ENCODE measurements around the gene ABCA13.

Gene ABCA13

GRCh38 chr7:48402721-48403120 is 231.5 kb downstream of the ABCA13 start:
- no peak overlapping the region for H3K4me3 ChIP-seq (ENCODE audit: low read depth, low read length)
- H3K9ac ChIP-seq (ENCODE audit: low read depth, low read length): no peak overlapping the region
- no peaks in the 10 kb centered on the region for H3K27me3 ChIP-seq (ENCODE audit: control insufficient read depth, insufficient read depth, low read length)
- no peaks in the 10 kb centered on the region for H3K4me1 ChIP-seq (ENCODE audit: control insufficient read depth, insufficient read depth, low read length)
- H3K9me3 ChIP-seq (ENCODE audit: control insufficient read depth, insufficient read depth, low read length): no peaks in the 10 kb centered on the region
- H3K27ac ChIP-seq (ENCODE audit: low read depth, low read length): no peak overlapping the region
- no peaks in the 10 kb centered on the region for H3K36me3 ChIP-seq (ENCODE audit: control insufficient read depth, insufficient read depth, low read length)

- H3K9ac ChIP-seq (ENCODE audit: low read depth, low read length): no peak overlapping the region
- H3K27me3 ChIP-seq (ENCODE audit: control insufficient read depth, insufficient read depth, low read length): no peaks in the 10 kb centered on the region
- H3K36me3 ChIP-seq (ENCODE audit: control insufficient read depth, insufficient read depth, low read length): no peaks in the 10 kb centered on the region
- H3K4me1 ChIP-seq (ENCODE audit: control insufficient read depth, insufficient read depth, low read length): no peaks in the 10 kb centered on the region
- no peaks in the 10 kb centered on the region for H3K9me3 ChIP-seq (ENCODE audit: control insufficient read depth, insufficient read depth, low read length)
- no peak overlapping the region for H3K4me3 ChIP-seq (ENCODE audit: low read depth, low read length)
- H3K27ac ChIP-seq (ENCODE audit: low read depth, low read length): no peak overlapping the region
Measured at GRCh38 chr7:48408731-48409130, 237.5 kb downstream of the ABCA13 start.

GRCh38 chr7:48411619-48412018 is 240.4 kb downstream of the ABCA13 start:
- no peaks in the 10 kb centered on the region for H3K27me3 ChIP-seq (ENCODE audit: control insufficient read depth, insufficient read depth, low read length)
- H3K36me3 ChIP-seq (ENCODE audit: control insufficient read depth, insufficient read depth, low read length): no peaks in the 10 kb centered on the region
- H3K4me3 ChIP-seq (ENCODE audit: low read depth, low read length): no peak overlapping the region

GRCh38 chr7:48414011-48414732 is 242.9 kb downstream of the ABCA13 start:
- H3K4me3 ChIP-seq (ENCODE audit: low read depth, low read length): no peak overlapping the region
- H3K4me1 ChIP-seq (ENCODE audit: control insufficient read depth, insufficient read depth, low read length): no peaks in the 10 kb centered on the region
- H3K9me3 ChIP-seq (ENCODE audit: control insufficient read depth, insufficient read depth, low read length): no peaks in the 10 kb centered on the region
- H3K36me3 ChIP-seq (ENCODE audit: control insufficient read depth, insufficient read depth, low read length): no peaks in the 10 kb centered on the region
- no peaks in the 10 kb centered on the region for H3K27me3 ChIP-seq (ENCODE audit: control insufficient read depth, insufficient read depth, low read length)
- H3K27ac ChIP-seq (ENCODE audit: low read depth, low read length): no peak overlapping the region
- H3K9ac ChIP-seq (ENCODE audit: low read depth, low read length): no peak overlapping the region

More at GRCh38 chr7:48411619-48412018, 240.4 kb downstream of the ABCA13 start:
- Histone ChIP-seq H3K4me1 (ENCODE audit: control insufficient read depth, insufficient read depth, low read length) (no peaks in the 10 kb centered on the region), H3K9ac (ENCODE audit: low read depth, low read length) (no peak overlapping the region), H3K9me3 (ENCODE audit: control insufficient read depth, insufficient read depth, low read length) (no peaks in the 10 kb centered on the region), H3K27ac (ENCODE audit: low read depth, low read length) (no peak overlapping the region)

GRCh38 chr7:48416327-48416908 is 245.2 kb downstream of the ABCA13 start:
- H3K36me3 ChIP-seq (ENCODE audit: control insufficient read depth, insufficient read depth, low read length): no peaks in the 10 kb centered on the region
- no peaks in the 10 kb centered on the region for H3K4me1 ChIP-seq (ENCODE audit: control insufficient read depth, insufficient read depth, low read length)
- no peak overlapping the region for H3K27ac ChIP-seq (ENCODE audit: low read depth, low read length)
- no peaks in the 10 kb centered on the region for H3K9me3 ChIP-seq (ENCODE audit: control insufficient read depth, insufficient read depth, low read length)
- no peak overlapping the region for H3K4me3 ChIP-seq (ENCODE audit: low read depth, low read length)
- no peaks in the 10 kb centered on the region for H3K27me3 ChIP-seq (ENCODE audit: control insufficient read depth, insufficient read depth, low read length)
- no peak overlapping the region for H3K9ac ChIP-seq (ENCODE audit: low read depth, low read length)

GRCh38 chr7:48419401-48419800 is 248.1 kb downstream of the ABCA13 start:
- Histone ChIP-seq H3K4me3 (ENCODE audit: low read depth, low read length) (no peak overlapping the region), H3K27ac (ENCODE audit: low read depth, low read length) (no peak overlapping the region), H3K4me1 (ENCODE audit: control insufficient read depth, insufficient read depth, low read length) (no peaks in the 10 kb centered on the region), H3K36me3 (ENCODE audit: control insufficient read depth, insufficient read depth, low read length) (no peaks in the 10 kb centered on the region), H3K27me3 (ENCODE audit: control insufficient read depth, insufficient read depth, low read length) (no peaks in the 10 kb centered on the region), H3K9me3 (ENCODE audit: control insufficient read depth, insufficient read depth, low read length) (no peaks in the 10 kb centered on the region), H3K9ac (ENCODE audit: low read depth, low read length) (no peak overlapping the region)

GRCh38 chr7:48420206-48420605 is 248.9 kb downstream of the ABCA13 start:
- Histone ChIP-seq H3K36me3 (ENCODE audit: control insufficient read depth, insufficient read depth, low read length) (no peaks in the 10 kb centered on the region), H3K4me3 (ENCODE audit: low read depth, low read length) (no peak overlapping the region)

GRCh38 chr7:48421357-48421756 is 250.1 kb downstream of the ABCA13 start:
- H3K4me3 ChIP-seq (ENCODE audit: low read depth, low read length): no peak overlapping the region
- no peaks in the 10 kb centered on the region for H3K9me3 ChIP-seq (ENCODE audit: control insufficient read depth, insufficient read depth, low read length)
- H3K36me3 ChIP-seq (ENCODE audit: control insufficient read depth, insufficient read depth, low read length): no peaks in the 10 kb centered on the region
- no peak overlapping the region for H3K27ac ChIP-seq (ENCODE audit: low read depth, low read length)
- no peaks in the 10 kb centered on the region for H3K4me1 ChIP-seq (ENCODE audit: control insufficient read depth, insufficient read depth, low read length)
- no peak overlapping the region for H3K9ac ChIP-seq (ENCODE audit: low read depth, low read length)
- no peaks in the 10 kb centered on the region for H3K27me3 ChIP-seq (ENCODE audit: control insufficient read depth, insufficient read depth, low read length)

More at GRCh38 chr7:48420206-48420605, 248.9 kb downstream of the ABCA13 start:
- H3K27ac ChIP-seq (ENCODE audit: low read depth, low read length): no peak overlapping the region
- no peaks in the 10 kb centered on the region for H3K9me3 ChIP-seq (ENCODE audit: control insufficient read depth, insufficient read depth, low read length)
- no peaks in the 10 kb centered on the region for H3K27me3 ChIP-seq (ENCODE audit: control insufficient read depth, insufficient read depth, low read length)
- H3K9ac ChIP-seq (ENCODE audit: low read depth, low read length): no peak overlapping the region
- no peaks in the 10 kb centered on the region for H3K4me1 ChIP-seq (ENCODE audit: control insufficient read depth, insufficient read depth, low read length)

- H3K27ac ChIP-seq (ENCODE audit: low read depth, low read length): no peak overlapping the region
- H3K27me3 ChIP-seq (ENCODE audit: control insufficient read depth, insufficient read depth, low read length): no peaks in the 10 kb centered on the region
- no peaks in the 10 kb centered on the region for H3K36me3 ChIP-seq (ENCODE audit: control insufficient read depth, insufficient read depth, low read length)
- no peaks in the 10 kb centered on the region for H3K4me1 ChIP-seq (ENCODE audit: control insufficient read depth, insufficient read depth, low read length)
- H3K4me3 ChIP-seq (ENCODE audit: low read depth, low read length): no peak overlapping the region
- no peak overlapping the region for H3K9ac ChIP-seq (ENCODE audit: low read depth, low read length)
- H3K9me3 ChIP-seq (ENCODE audit: control insufficient read depth, insufficient read depth, low read length): no peaks in the 10 kb centered on the region
Measured at GRCh38 chr7:48424731-48425130, 253.5 kb downstream of the ABCA13 start.

GRCh38 chr7:48426331-48426965 is 255.2 kb downstream of the ABCA13 start:
- H3K4me1 ChIP-seq (ENCODE audit: control insufficient read depth, insufficient read depth, low read length): no peaks in the 10 kb centered on the region
- H3K27ac ChIP-seq (ENCODE audit: low read depth, low read length): no peak overlapping the region
- H3K4me3 ChIP-seq (ENCODE audit: low read depth, low read length): no peak overlapping the region
- H3K9me3 ChIP-seq (ENCODE audit: control insufficient read depth, insufficient read depth, low read length): no peaks in the 10 kb centered on the region
- H3K9ac ChIP-seq (ENCODE audit: low read depth, low read length): no peak overlapping the region
- H3K36me3 ChIP-seq (ENCODE audit: control insufficient read depth, insufficient read depth, low read length): no peaks in the 10 kb centered on the region
- H3K27me3 ChIP-seq (ENCODE audit: control insufficient read depth, insufficient read depth, low read length): no peaks in the 10 kb centered on the region

GRCh38 chr7:48426966-48427555 is 255.8 kb downstream of the ABCA13 start:
- H3K9ac ChIP-seq (ENCODE audit: low read depth, low read length): no peak overlapping the region
- no peaks in the 10 kb centered on the region for H3K27me3 ChIP-seq (ENCODE audit: control insufficient read depth, insufficient read depth, low read length)
- H3K36me3 ChIP-seq (ENCODE audit: control insufficient read depth, insufficient read depth, low read length): no peaks in the 10 kb centered on the region
- H3K4me3 ChIP-seq (ENCODE audit: low read depth, low read length): no peak overlapping the region
- H3K9me3 ChIP-seq (ENCODE audit: control insufficient read depth, insufficient read depth, low read length): no peaks in the 10 kb centered on the region
- H3K27ac ChIP-seq (ENCODE audit: low read depth, low read length): no peak overlapping the region
- no peaks in the 10 kb centered on the region for H3K4me1 ChIP-seq (ENCODE audit: control insufficient read depth, insufficient read depth, low read length)

Measured in HUES48 (cell line).